Esophagus squamous epithelium (tissue), 4 donors: Measurements from ENCODE around the gene GAREM2.

Experiments
- POLR2A ChIP-seq, 4 donors: fragments of 450-650 bp; IDR thresholded peaks; one replicate each; pipeline ENCODE4 v1.6.1; 2017; ENCODE audit warnings: antibody characterized with exemption in 4 of 4, mild to moderate bottlenecking in 4 of 4, moderate library complexity in 3 of 4
- TF ChIP-seq, protein P1 (sequence below), 6 experiments: fragments of 450-650 bp in 4 of 6; fragments of 200-600 bp in 2 of 6; sonication (generic) in 2 of 6; IDR thresholded peaks; one replicate each; pipeline ENCODE4 v1.5.1; 2016 to 2019; ENCODE audit warnings: antibody characterized with exemption in 6 of 6, mild to moderate bottlenecking in 4 of 6, moderate library complexity in 4 of 6

- TF ChIP-seq, protein P1, sequence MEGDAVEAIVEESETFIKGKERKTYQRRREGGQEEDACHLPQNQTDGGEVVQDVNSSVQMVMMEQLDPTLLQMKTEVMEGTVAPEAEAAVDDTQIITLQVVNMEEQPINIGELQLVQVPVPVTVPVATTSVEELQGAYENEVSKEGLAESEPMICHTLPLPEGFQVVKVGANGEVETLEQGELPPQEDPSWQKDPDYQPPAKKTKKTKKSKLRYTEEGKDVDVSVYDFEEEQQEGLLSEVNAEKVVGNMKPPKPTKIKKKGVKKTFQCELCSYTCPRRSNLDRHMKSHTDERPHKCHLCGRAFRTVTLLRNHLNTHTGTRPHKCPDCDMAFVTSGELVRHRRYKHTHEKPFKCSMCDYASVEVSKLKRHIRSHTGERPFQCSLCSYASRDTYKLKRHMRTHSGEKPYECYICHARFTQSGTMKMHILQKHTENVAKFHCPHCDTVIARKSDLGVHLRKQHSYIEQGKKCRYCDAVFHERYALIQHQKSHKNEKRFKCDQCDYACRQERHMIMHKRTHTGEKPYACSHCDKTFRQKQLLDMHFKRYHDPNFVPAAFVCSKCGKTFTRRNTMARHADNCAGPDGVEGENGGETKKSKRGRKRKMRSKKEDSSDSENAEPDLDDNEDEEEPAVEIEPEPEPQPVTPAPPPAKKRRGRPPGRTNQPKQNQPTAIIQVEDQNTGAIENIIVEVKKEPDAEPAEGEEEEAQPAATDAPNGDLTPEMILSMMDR (IDR thresholded peaks at IDR 0.05) = no peak
- no peak for TF ChIP-seq POLR2A (IDR thresholded peaks at IDR 0.05)
Measured at GRCh38 chr2:26187114-26187513, 14.2 kb downstream of the GAREM2 start.
